Activated naive CD4-positive, alpha-beta T cell treated with anti-CD3 and anti-CD28 coated beads, Interleukin-2, amount 50 U/mL, for 24 hours (primary cell): ENCODE measurements around the gene MCF2.
"Not testable (repeated sequence)": the region's sequence is repeated elsewhere in the genome, so short reads cannot be mapped to it uniquely, and the experiment has no call there.

ENCODE experiments used
- H3K27ac Mint-ChIP-seq: one replicate; pipeline ENCODE4 v1.8.0; 2021; ENCODE audit warnings: mild to moderate bottlenecking, mixed read lengths
- H3K27me3 Mint-ChIP-seq: one replicate; pipeline ENCODE4 v1.8.0; 2021; ENCODE audit warnings: mixed read lengths
- H3K36me3 Mint-ChIP-seq: one replicate; pipeline ENCODE4 v1.8.0; 2021; ENCODE audit warnings: mixed read lengths
- H3K4me1 Mint-ChIP-seq: one replicate; pipeline ENCODE4 v1.8.0; 2021; ENCODE audit warnings: mixed read lengths
- H3K4me3 Mint-ChIP-seq: one replicate; pipeline ENCODE4 v1.8.0; 2021; ENCODE audit warnings: mild to moderate bottlenecking, mixed read lengths
- H3K9me3 Mint-ChIP-seq: one replicate; pipeline ENCODE4 v1.8.0; 2021; ENCODE audit warnings: mixed read lengths

The MCF2 gene

DNA sequence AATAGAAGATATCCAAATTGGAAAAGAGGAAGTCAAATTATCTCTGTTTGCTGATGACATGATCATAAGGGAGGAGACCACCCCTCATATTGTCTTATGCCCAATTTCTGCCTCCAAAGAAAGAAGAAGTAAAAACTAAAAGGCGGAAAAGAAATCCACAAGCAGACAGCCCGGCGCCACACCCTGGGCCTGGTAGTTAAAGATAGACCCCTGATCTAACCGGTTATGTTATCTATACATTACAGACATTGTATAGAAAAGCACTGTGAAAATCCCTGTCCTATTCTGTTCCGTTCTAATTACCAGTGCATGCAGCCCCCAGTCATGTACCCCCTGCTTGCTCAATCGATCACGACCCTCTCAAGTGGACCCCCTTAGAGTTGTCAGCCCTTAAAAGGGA, 22.8 kb downstream of the MCF2 start:
- not testable (repeated sequence) for H3K27me3 Mint-ChIP-seq, H3K9me3 Mint-ChIP-seq, H3K4me3 Mint-ChIP-seq, H3K36me3 Mint-ChIP-seq, H3K4me1 Mint-ChIP-seq, H3K27ac Mint-ChIP-seq

DNA sequence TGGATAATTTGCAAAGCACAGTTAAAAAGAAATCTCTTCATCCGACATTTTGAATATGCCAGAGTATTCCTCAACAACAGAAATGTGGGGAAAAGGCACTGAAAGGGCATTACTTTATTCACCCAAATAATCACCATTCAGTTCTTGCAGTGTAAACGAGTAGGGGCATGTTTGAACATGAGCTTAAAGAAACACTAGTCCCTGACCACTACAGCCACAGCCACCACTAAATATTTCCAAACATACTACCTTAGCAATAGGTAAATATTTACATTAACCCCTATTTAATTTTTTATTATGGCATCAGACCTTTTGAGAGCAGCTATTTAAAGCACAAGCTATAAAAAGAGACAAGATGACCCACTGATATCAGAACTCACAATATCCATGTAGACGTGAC, 27.6 kb downstream of the MCF2 start:
- no peak overlapping the region for H3K27ac Mint-ChIP-seq
- H3K4me3 Mint-ChIP-seq, result no peak overlapping the region
- H3K9me3 Mint-ChIP-seq, result no peaks in the 10 kb centered on the region
- no peaks in the 10 kb centered on the region for H3K4me1 Mint-ChIP-seq
- H3K36me3 Mint-ChIP-seq, result peaks cover under 1% of the 10 kb centered on the region
- no peaks in the 10 kb centered on the region for H3K27me3 Mint-ChIP-seq

DNA sequence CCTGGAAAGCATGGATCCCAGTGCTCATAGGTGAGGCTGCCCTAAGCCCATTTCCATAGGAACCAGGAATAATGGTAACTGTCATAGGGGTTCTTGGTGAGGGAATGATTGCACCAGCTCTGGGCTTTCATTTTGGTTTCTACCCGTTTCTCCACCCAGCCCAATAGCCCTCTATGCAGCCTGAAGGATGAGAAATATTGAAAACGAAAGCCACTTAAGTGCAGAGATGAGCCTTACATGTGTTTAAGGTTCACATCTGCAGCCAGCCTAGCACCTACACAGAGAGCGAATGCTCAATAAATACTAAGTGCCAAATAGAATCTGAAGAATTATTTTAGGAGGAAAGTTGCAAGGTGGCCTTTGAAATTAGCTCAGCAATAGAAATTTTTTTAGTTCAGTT, 60.4 kb downstream of the MCF2 start:
- no peak overlapping the region for H3K27ac Mint-ChIP-seq
- H3K4me1 Mint-ChIP-seq, result no peaks in the 10 kb centered on the region
- H3K36me3 Mint-ChIP-seq, result no peaks in the 10 kb centered on the region
- no peak overlapping the region for H3K4me3 Mint-ChIP-seq
- H3K9me3 Mint-ChIP-seq, result no peaks in the 10 kb centered on the region
- H3K27me3 Mint-ChIP-seq, result no peaks in the 10 kb centered on the region

DNA sequence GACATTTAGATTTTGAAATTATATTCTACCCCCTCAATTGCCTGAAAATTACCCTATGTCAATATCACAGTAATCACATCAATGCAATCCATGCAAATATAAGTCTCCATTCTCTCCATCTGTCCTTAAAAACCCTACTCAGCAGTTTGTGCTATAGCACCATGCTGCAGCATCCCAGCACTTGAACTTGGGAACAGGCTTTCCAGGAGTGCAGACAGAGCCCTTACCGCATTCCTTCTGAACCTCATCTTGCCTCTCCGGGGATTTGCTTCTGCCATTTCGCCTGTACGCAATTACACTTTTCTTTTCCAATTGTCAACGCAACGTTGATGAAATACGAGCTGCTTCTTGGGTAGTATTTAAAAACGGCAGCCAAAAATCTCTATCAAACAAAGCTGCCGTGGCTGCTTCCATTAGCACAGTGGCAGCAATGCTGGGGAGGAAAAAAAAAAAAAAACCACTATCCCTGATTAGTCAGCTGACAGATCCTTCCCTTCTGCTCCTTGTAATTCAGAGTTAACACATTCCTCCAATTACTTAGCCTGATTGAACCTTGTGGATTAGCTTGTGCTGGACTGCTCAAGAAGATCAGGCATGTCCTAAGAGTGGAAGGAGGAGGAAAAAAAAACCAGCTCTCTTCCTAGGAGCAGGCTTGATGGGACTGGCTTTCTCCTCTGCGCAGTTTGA, 65.6 kb downstream of the MCF2 start:
- Mint-ChIP-seq H3K4me1 (no peaks in the 10 kb centered on the region), H3K36me3 (no peaks in the 10 kb centered on the region), H3K27me3 (no peaks in the 10 kb centered on the region), H3K9me3 (no peaks in the 10 kb centered on the region), H3K4me3 (no peak overlapping the region), H3K27ac (no peak overlapping the region)

DNA sequence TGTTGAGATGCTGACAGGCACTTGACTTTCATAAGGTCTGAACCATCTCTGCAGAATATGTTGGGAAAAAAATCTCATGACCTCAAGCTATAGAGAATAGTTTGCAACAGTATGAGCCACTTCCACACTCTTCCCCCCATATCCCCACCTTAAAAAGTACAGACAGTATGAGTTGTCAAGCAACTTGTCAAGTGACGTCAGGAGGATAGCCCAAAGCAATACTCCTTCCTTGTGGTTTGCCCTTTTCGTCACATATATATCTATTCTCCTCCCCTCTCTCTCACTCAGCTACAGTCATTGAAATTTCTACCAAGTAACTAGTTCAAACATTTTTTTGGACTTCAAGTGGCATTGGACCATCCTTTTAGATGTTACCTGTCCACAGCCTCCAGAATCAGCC, 67.7 kb downstream of the MCF2 start:
- Mint-ChIP-seq H3K27me3 (no peaks in the 10 kb centered on the region), H3K9me3 (no peaks in the 10 kb centered on the region), H3K36me3 (no peaks in the 10 kb centered on the region), H3K27ac (no peak overlapping the region), H3K4me3 (no peak overlapping the region), H3K4me1 (no peaks in the 10 kb centered on the region)

DNA sequence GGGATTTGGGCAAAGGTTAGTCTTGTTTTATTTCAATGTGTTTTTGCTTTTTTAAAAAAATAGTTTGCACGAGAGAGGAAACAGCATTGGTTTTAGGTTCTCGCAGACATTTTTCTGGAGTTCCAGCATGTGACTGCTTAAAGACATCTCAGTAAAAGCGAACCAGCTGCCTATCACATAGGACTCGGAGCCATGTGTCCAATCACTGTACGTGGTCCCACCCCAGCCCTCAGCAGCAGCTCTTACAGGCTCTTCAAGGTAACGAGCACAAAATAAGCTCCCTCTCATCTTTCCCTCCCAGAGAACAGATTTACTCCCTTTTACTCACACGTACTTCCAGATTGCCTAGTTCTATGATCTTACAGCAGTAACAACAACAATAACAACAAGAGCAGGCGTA, 68.7 kb downstream of the MCF2 start:
- Mint-ChIP-seq H3K4me3 (no peak overlapping the region), H3K27ac (no peak overlapping the region), H3K36me3 (no peaks in the 10 kb centered on the region), H3K4me1 (no peaks in the 10 kb centered on the region), H3K27me3 (no peaks in the 10 kb centered on the region), H3K9me3 (no peaks in the 10 kb centered on the region)

DNA sequence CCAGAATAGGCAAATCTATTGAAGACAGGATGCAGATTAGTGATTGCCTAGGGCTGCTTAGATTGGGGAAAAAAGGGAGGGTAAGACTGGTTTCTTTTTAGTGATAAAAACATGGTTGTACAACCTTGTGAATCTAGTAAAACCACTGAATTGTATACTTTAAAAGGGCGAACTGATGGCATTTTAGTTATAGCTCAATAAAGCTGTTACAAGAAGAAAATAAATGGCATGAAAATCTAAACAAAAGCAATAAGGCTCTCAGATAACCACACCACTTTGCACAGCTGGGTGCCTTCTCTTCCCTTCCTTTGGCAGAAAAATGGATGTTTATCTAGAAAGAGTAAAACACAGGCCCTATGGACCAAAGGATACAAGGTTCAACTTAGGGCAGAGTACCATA, 107.9 kb downstream of the MCF2 start:
- Mint-ChIP-seq H3K27me3 (no peaks in the 10 kb centered on the region), H3K27ac (no peak overlapping the region), H3K4me3 (no peak overlapping the region), H3K36me3 (peaks cover 6% of the 10 kb centered on the region), H3K9me3 (no peaks in the 10 kb centered on the region), H3K4me1 (no peaks in the 10 kb centered on the region)

DNA sequence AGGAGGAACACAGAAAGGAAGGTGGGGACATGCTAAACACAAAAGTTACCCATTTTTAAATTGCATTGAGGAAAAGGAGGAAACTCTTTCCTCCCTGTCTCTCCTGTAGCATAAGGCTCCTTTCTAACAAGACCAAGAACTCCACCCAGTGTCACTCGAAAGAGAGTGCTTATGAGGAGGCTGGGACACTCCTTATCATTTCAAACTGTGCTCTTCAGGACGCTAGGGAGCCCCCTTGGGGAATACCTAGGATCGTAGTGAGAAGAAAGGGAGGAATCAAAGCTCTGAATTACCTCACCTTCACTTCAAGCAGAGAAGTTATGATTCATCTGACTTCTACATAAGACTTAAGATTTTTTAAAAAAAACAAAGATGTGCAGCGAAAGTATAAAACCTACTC, 111.9 kb downstream of the MCF2 start:
- Mint-ChIP-seq H3K4me1 (no peaks in the 10 kb centered on the region), H3K27ac (no peak overlapping the region), H3K36me3 (peaks cover 2% of the 10 kb centered on the region), H3K4me3 (no peak overlapping the region), H3K27me3 (no peaks in the 10 kb centered on the region), H3K9me3 (no peaks in the 10 kb centered on the region)

DNA sequence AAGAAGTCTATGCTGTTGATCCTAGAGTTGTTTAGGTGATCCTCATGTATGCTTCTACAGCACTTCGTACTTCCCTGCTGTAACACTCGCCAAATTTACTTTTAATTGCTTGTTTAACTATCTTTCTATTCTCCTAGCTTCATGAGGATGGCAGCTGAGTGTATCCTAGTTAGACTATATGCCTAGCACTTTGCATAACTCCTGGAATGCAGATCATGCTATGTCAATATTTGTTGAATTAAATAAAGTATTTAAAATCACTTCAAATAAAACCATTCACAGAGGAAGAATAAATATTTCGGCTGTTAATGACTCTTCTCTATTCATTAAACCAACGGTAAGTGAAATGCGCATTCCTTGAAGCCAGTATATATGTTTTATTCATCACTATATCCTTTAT, 122.4 kb downstream of the MCF2 start:
- no peaks in the 10 kb centered on the region for H3K27me3 Mint-ChIP-seq
- no peaks in the 10 kb centered on the region for H3K36me3 Mint-ChIP-seq
- H3K4me3 Mint-ChIP-seq, result no peak overlapping the region
- H3K27ac Mint-ChIP-seq, result no peak overlapping the region
- no peaks in the 10 kb centered on the region for H3K9me3 Mint-ChIP-seq
- H3K4me1 Mint-ChIP-seq, result no peaks in the 10 kb centered on the region

DNA sequence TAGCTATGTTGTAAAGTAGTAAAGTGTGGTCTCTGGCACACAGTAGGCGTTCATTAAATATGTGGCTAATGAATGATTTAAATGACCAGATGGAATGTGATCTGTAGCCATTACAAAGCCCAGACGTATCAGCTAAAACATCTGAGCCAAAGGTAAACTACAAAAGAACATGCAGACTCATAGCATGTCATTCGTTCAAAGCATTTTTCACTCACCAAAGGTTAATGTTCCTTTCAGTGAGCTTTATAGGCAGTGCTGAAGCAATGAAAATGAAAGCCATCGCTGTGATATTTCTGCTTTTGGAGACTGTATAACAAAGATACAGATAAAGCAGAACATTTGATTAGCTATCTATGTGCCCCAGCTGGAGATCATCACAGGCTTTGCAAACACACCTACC, 126.9 kb downstream of the MCF2 start:
- H3K36me3 Mint-ChIP-seq, result no peaks in the 10 kb centered on the region
- no peaks in the 10 kb centered on the region for H3K9me3 Mint-ChIP-seq
- no peak overlapping the region for H3K27ac Mint-ChIP-seq
- H3K27me3 Mint-ChIP-seq, result no peaks in the 10 kb centered on the region
- no peak overlapping the region for H3K4me3 Mint-ChIP-seq
- H3K4me1 Mint-ChIP-seq, result no peaks in the 10 kb centered on the region

DNA sequence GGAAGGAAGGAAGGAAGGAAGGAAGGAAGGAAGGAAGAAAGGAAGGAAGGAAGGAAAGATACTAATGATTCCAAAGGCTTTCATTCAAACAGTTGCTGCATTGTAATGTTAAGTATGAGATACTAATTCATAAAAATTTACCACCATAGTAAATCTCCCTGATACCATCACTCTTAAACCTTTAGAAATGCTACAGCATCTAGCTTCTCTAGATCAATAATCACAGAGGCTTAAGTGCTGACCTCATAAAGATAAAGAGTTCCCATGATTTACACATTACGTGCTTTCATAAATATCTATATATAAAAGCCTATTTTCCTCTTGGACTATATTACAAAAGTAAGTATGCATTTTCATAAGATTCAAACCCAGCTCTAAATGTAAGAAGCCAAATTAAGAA, 141.0 kb downstream of the MCF2 start:
- H3K27ac Mint-ChIP-seq, result no peak overlapping the region
- H3K27me3 Mint-ChIP-seq, result peaks cover 2% of the 10 kb centered on the region
- no peaks in the 10 kb centered on the region for H3K9me3 Mint-ChIP-seq
- no peaks in the 10 kb centered on the region for H3K4me1 Mint-ChIP-seq
- no peaks in the 10 kb centered on the region for H3K36me3 Mint-ChIP-seq
- no peak overlapping the region for H3K4me3 Mint-ChIP-seq

DNA sequence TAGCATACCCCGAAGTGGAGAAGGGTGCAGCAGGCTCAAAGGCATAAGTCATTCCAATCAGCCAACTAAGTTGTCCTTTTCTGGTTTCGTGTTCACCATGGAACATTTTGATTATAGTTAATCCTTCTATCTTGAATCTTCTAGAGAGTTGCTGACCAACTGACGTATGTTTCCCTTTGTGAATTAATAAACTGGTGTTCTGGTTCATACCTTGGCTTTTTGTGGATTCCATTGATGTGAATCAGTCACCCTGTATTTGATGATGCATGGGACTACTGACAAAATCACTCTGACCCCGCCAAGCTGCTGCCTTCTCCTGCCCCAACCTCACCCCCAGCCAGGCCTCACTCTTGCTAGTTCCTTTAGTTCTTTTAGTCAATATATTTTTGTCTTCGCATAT, 144.7 kb downstream of the MCF2 start:
- Mint-ChIP-seq H3K4me1 (no peaks in the 10 kb centered on the region), H3K27ac (no peak overlapping the region), H3K4me3 (no peak overlapping the region), H3K36me3 (no peaks in the 10 kb centered on the region), H3K9me3 (no peaks in the 10 kb centered on the region), H3K27me3 (peaks cover 2% of the 10 kb centered on the region)

DNA sequence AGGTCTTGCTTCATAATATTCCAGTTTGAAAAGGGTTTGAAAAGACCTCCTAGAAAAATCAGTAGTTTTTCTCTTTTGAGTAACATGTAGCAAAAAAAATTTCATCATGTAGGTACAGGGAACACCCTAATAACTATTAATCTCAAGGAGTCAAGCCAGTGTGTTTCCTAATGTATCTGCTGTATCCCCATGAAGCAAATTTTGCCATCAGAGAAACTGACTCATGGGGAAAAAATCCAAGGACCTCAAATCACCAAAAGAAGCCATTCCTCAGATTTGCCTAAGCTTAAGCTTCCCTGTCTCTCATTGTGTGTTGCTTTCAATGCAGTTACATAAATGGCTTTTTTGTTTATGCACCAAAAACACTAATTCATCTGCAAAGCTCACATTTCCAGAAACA, 147.7 kb downstream of the MCF2 start:
- no peak overlapping the region for H3K4me3 Mint-ChIP-seq
- no peaks in the 10 kb centered on the region for H3K4me1 Mint-ChIP-seq
- H3K27me3 Mint-ChIP-seq, result peaks cover 2% of the 10 kb centered on the region
- no peak overlapping the region for H3K27ac Mint-ChIP-seq
- H3K36me3 Mint-ChIP-seq, result no peaks in the 10 kb centered on the region
- no peaks in the 10 kb centered on the region for H3K9me3 Mint-ChIP-seq

DNA sequence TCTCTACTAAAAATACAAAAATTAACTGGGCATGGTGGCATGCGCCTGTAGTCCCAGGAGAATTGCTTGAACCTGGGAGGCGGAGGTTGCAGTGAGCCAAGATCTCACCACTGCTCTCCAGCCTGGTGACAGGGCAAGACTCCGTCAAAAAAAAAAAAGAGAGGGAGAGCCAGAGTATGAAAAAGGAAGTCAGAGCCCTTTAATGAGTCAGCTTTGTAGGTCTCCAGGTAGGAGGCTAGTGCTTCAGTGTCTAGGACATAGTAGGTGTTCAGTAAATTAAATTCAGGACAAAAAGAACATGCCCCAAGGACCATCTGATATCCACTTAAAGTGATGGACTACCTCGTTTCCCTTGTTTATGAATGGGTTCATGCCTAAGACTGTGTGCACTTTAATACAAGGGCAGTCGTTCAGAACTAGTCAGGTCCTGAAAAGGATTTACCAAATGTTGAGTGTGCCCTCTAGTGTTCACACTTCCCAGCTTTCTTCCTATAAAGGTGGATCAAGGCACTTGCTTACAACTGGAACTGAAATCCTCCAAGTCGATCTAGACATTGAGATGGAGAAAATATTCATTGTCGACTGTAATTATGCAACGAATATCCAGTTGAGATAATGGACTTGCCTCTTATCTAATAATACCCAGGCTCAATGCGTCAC, 148.5 kb downstream of the MCF2 start:
- H3K9me3 Mint-ChIP-seq, result no peaks in the 10 kb centered on the region
- peaks cover 2% of the 10 kb centered on the region for H3K4me1 Mint-ChIP-seq
- H3K27ac Mint-ChIP-seq, result no peak overlapping the region
- H3K36me3 Mint-ChIP-seq, result no peaks in the 10 kb centered on the region
- peaks cover 2% of the 10 kb centered on the region for H3K27me3 Mint-ChIP-seq
- no peak overlapping the region for H3K4me3 Mint-ChIP-seq

DNA sequence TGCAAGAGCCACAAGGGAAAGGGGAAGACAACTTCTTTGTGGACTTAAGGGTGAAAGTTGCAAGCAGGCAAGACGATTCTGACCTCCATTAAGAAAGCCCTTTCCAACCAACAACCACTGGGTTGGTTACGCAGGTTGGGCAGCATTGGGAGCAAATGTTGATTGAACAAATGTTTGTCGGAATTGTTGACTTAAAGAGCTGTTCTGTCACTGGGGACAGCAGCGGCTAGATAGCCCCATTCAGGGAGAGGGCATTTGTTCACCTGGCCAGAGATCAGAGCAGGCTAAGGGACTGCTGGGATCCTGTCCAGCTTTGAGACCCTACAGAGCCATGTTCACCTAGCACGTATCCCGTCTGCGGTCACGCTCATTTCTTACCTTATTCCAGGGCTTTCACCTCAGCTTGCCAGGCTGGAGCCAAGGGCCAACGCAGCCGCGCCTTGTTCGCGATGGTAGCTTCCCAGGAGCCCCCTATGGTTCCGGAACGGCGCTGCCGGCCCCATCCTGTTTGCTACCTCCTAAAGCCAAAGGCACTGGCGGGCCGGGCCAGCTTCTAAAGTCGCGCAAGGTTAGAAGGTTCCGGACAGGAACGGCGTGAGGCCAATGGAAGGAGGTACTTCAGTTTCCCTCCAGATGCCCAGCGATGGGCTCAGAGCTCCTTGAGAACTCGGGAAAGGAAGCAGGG, 152.8 kb downstream of the MCF2 start:
- Mint-ChIP-seq H3K27ac (no peak overlapping the region), H3K4me3 (no peak overlapping the region), H3K9me3 (no peaks in the 10 kb centered on the region), H3K4me1 (peaks cover 13% of the 10 kb centered on the region), H3K36me3 (no peaks in the 10 kb centered on the region), H3K27me3 (peaks cover 7% of the 10 kb centered on the region)

DNA sequence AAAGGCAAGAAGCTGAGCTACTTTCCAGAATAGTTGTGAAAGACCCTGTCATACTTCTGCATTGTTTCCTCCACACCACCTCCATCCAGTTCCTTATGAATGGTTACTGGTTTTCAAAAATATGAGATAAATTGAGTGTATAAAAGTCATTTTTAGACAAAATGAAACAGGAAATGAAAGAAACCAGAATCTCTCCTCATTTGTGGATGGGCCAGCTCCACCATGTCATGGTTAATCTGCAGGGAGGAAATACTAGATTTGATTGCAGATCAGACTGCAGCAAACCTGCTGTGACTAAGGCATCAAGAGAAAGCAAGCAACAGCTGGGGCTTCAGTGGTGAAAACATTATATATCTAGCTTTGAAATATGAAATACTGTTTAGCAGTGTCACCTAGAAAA, 153.6 kb downstream of the MCF2 start:
- Mint-ChIP-seq H3K4me1 (peaks cover 13% of the 10 kb centered on the region), H3K4me3 (no peak overlapping the region), H3K27me3 (peaks cover 7% of the 10 kb centered on the region), H3K27ac (no peak overlapping the region), H3K9me3 (no peaks in the 10 kb centered on the region), H3K36me3 (no peaks in the 10 kb centered on the region)
